ENCODE results near the gene TCF19. TPM values are rescaled to one million over a fixed set of nuclear protein-coding genes. Genes with fewer than 3 reads are reported as not detected.

Gene TCF19
- 50.3 TPM for polyA plus RNA-seq (2012; ENCODE audit: insufficient read depth, insufficient read length)

- DNase-seq (ENCODE audit: low read depth, low spot score): peak; percentile 99
- H3K4me3 ChIP-seq (ENCODE audit: low read length): peak within 1 kb of the TSS; percentile 95
These were observed at the start of gene TCF19 for GRCh38 chr6:31158140-31158862. TCF19 (plus strand) TSS chr6:31158589; CDS start chr6:31159470, 881 bp downstream.

- no peak overlapping the region for H3K4me3 ChIP-seq (ENCODE audit: low read length)
- no peak for DNase-seq (ENCODE audit: low read depth, low spot score)
These were observed 47.4 kb upstream of the TCF19 start for GRCh38 chr6:31110825-31111582.

GRCh38 chr6:31111712-31112111 is 46.7 kb upstream of the TCF19 start:
- DNase-seq (ENCODE audit: low read depth, low spot score): no peak
- H3K4me3 ChIP-seq (ENCODE audit: low read length): no peak overlapping the region

- H3K4me3 ChIP-seq (ENCODE audit: low read length): no peak within 1 kb of the TSS
- no peak for DNase-seq (ENCODE audit: low read depth, low spot score)
These were observed 45.9 kb upstream of the TCF19 start, which contains the start of gene C6orf15 for GRCh38 chr6:31112478-31112877. C6orf15 (minus strand) TSS chr6:31112575; CDS start chr6:31112555, 20 bp downstream.

- H3K4me3 ChIP-seq (ENCODE audit: low read length): no peak overlapping the region
- DNase-seq (ENCODE audit: low read depth, low spot score): no peak
These were observed 44.4 kb upstream of the TCF19 start for GRCh38 chr6:31113861-31114540.

- no peak within 1 kb of the TSS for H3K4me3 ChIP-seq (ENCODE audit: low read length)
- DNase-seq (ENCODE audit: low read depth, low spot score): no peak
These were observed 43.9 kb upstream of the TCF19 start, which contains the start of gene PSORS1C1 for GRCh38 chr6:31114541-31114878. PSORS1C1 (plus strand) TSS chr6:31114800; CDS start chr6:31129633, 14,833 bp downstream.

- no peak for DNase-seq (ENCODE audit: low read depth, low spot score)
These were observed 43.2 kb upstream of the TCF19 start for GRCh38 chr6:31114970-31115849.

GRCh38 chr6:31115941-31116560 is 42.3 kb upstream of the TCF19 start:
- no peak overlapping the region for H3K4me3 ChIP-seq (ENCODE audit: low read length)

More at GRCh38 chr6:31114970-31115849, 43.2 kb upstream of the TCF19 start:
- H3K4me3 ChIP-seq (ENCODE audit: low read length): no peak overlapping the region

GRCh38 chr6:31116661-31117385 is 41.6 kb upstream of the TCF19 start:
- H3K4me3 ChIP-seq (ENCODE audit: low read length): no peak overlapping the region
- DNase-seq (ENCODE audit: low read depth, low spot score): no peak

More at GRCh38 chr6:31115941-31116560, 42.3 kb upstream of the TCF19 start:
- DNase-seq (ENCODE audit: low read depth, low spot score): no peak

GRCh38 chr6:31118178-31118577 is 40.2 kb upstream of the TCF19 start:
- no peak overlapping the region for H3K4me3 ChIP-seq (ENCODE audit: low read length)
- no peak for DNase-seq (ENCODE audit: low read depth, low spot score)

GRCh38 chr6:31120151-31120915 is 38.1 kb upstream of the TCF19 start, which contains the start of gene CDSN:
CDSN (minus strand) TSS chr6:31120446; CDS start chr6:31120419, 27 bp downstream.
- no peak within 1 kb of the TSS for H3K4me3 ChIP-seq (ENCODE audit: low read length)
- DNase-seq (ENCODE audit: low read depth, low spot score): no peak

- no peak overlapping the region for H3K4me3 ChIP-seq (ENCODE audit: low read length)
- DNase-seq (ENCODE audit: low read depth, low spot score): no peak
These were observed 37.1 kb upstream of the TCF19 start for GRCh38 chr6:31121131-31121790.

- H3K4me3 ChIP-seq (ENCODE audit: low read length): no peak overlapping the region
- DNase-seq (ENCODE audit: low read depth, low spot score): no peak
These were observed 35.3 kb upstream of the TCF19 start for GRCh38 chr6:31122791-31123706.

- H3K4me3 ChIP-seq (ENCODE audit: low read length): no peak overlapping the region
- no peak for DNase-seq (ENCODE audit: low read depth, low spot score)
These were observed 33.2 kb upstream of the TCF19 start for GRCh38 chr6:31125162-31125561.

GRCh38 chr6:31125586-31126363 is 32.6 kb upstream of the TCF19 start:
- DNase-seq (ENCODE audit: low read depth, low spot score): no peak
- no peak overlapping the region for H3K4me3 ChIP-seq (ENCODE audit: low read length)
